Fibroblast of skin of scalp (primary cell): ENCODE data around the gene P2RY14.
A peak's percentile ranks its signal among the peaks of the same experiment; 100 is the strongest.
"Not testable (repeated sequence)": the region's sequence is repeated elsewhere in the genome, so short reads cannot be mapped to it uniquely, and the experiment has no call there.

Experiments
- DNase-seq: peaks from one replicate; pipeline ENCODE4 v3.0.0-alpha.2; 2013

Gene P2RY14

GRCh38 chr3:151256749-151257148 is 21.6 kb downstream of the P2RY14 start:
- no peak for DNase-seq

GRCh38 chr3:151248772-151249337 is 29.5 kb downstream of the P2RY14 start:
- DNase-seq = no peak

GRCh38 chr3:151242006-151242405 is 36.3 kb downstream of the P2RY14 start:
- DNase-seq = not testable (repeated sequence)

GRCh38 chr3:151236736-151237135 is 41.6 kb downstream of the P2RY14 start:
- DNase-seq = peak; percentile 23

GRCh38 chr3:151236316-151236715 is 42.0 kb downstream of the P2RY14 start:
- no peak for DNase-seq

- DNase-seq = no peak
Observed at GRCh38 chr3:151234825-151235224, 43.5 kb downstream of the P2RY14 start.

GRCh38 chr3:151232991-151233390 is 45.4 kb downstream of the P2RY14 start:
- no peak for DNase-seq

- not testable (repeated sequence) for DNase-seq
Observed at GRCh38 chr3:151232403-151232802, 45.9 kb downstream of the P2RY14 start.

GRCh38 chr3:151230646-151231045 is 47.7 kb downstream of the P2RY14 start:
- DNase-seq = no peak

- peak; percentile 85 for DNase-seq
Observed at GRCh38 chr3:151228666-151229040, 49.7 kb downstream of the P2RY14 start.

- DNase-seq = peak; percentile 85
Observed at GRCh38 chr3:151227807-151228665, 50.3 kb downstream of the P2RY14 start.

GRCh38 chr3:151227266-151227806 is 51.0 kb downstream of the P2RY14 start:
- no peak for DNase-seq

GRCh38 chr3:151226825-151227224 is 51.5 kb downstream of the P2RY14 start:
- DNase-seq = no peak

GRCh38 chr3:151226088-151226563 is 52.2 kb downstream of the P2RY14 start:
- peak; percentile 91 for DNase-seq

- no peak for DNase-seq
Observed at GRCh38 chr3:151225040-151225975, 53.0 kb downstream of the P2RY14 start.

GRCh38 chr3:151224268-151224866 is 54.0 kb downstream of the P2RY14 start:
- DNase-seq = peak; percentile 50

- peak; percentile 81 for DNase-seq
Observed at GRCh38 chr3:151219056-151219455, 59.3 kb downstream of the P2RY14 start.

- DNase-seq = no peak
Observed at GRCh38 chr3:151218136-151218535, 60.2 kb downstream of the P2RY14 start.

GRCh38 chr3:151216641-151217607 is 61.4 kb downstream of the P2RY14 start:
- DNase-seq = peak; percentile 87

- DNase-seq = no peak
Observed at GRCh38 chr3:151214459-151214858, 63.9 kb downstream of the P2RY14 start.

GRCh38 chr3:151213881-151214280 is 64.5 kb downstream of the P2RY14 start:
- DNase-seq = peak; percentile 34
